Left ventricle myocardium inferior (tissue), 1 donor: ENCODE measurements around the gene CYP4F22. TPM values are rescaled to one million over a fixed set of nuclear protein-coding genes. Genes with fewer than 3 reads are reported as not detected.

ENCODE experiments used
- DNase-seq: peaks from one replicate; pipeline ENCODE4 v3.0.0-alpha.2; 2020
- H3K27ac ChIP-seq: fragments of 200-600 bp; replicated peaks from 2 replicates; pipeline ENCODE4 v1.8.0; 2021
- H3K27me3 ChIP-seq: fragments of 200-600 bp; 2 replicates; pipeline ENCODE4 v1.8.0; 2021; ENCODE audit warnings: low read depth
- H3K36me3 ChIP-seq: fragments of 200-600 bp; 2 replicates; pipeline ENCODE4 v1.8.0; 2021
- H3K4me1 ChIP-seq: fragments of 200-600 bp; 2 replicates; pipeline ENCODE4 v1.8.0; 2021
- H3K4me3 ChIP-seq: fragments of 200-600 bp; 2 replicates; pipeline ENCODE4 v1.8.0; 2021; ENCODE audit warnings: mild to moderate bottlenecking, moderate library complexity
- H3K9me3 ChIP-seq: fragments of 200-600 bp; replicated peaks from 2 replicates; pipeline ENCODE4 v1.8.0; 2021
- intact Hi-C: fragments of 100-400 bp; cut with micrococcal nuclease; formaldehyde crosslinking; loops from one replicate; pipeline ENCODE4 v1.11.0; 2022
- total RNA-seq: library from RNA; stranded (reverse); fragmentation: NEBNext Ultra II Directional; extraction: Animal tissue kit (Norgen Biotek cat#: 25700); gene quantifications from one replicate; pipeline ENCODE4 v1.2.1, GENCODE V29; 2021
- TF ChIP-seq, protein P1 (sequence below): fragments of 200-600 bp; IDR thresholded peaks from 2 replicates; pipeline ENCODE4 v1.8.0; 2021; ENCODE audit warnings: antibody characterized with exemption, mild to moderate bottlenecking, borderline replicate concordance
- donor health status: DM: no; HTN: yes; CAD: no; lungs with severe emphysema.

CYP4F22 gene
- total RNA-seq, 1 donor from 2014 or later = not detected

DNA sequence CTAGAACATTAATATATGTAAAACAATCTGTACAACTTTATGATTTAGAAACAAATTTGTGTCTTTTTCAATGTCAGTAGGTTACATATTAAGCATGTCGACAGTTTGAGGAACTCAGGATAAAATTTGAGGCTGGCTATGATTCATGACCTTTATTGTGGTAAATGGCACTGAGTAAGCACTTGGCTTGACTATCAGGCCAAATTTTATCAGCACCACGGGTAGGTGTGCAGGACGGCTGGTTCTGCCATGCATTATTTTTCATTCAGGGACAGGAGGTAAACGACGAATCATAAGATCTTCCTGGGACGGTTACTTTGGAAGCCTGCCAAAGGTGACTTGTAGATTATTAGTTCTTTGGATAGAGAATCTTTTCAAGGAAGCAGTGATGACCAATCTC is 86.7 kb downstream of the CYP4F22 start:
- no peak for DNase-seq
- intact Hi-C loops = no loop called here
- H3K27ac ChIP-seq = no peak overlapping the region
- H3K9me3 ChIP-seq = peaks cover 18% of the 10 kb centered on the region
- no peak overlapping the region for H3K4me3 ChIP-seq
- no peaks in the 10 kb centered on the region for H3K36me3 ChIP-seq
- no peaks in the 10 kb centered on the region for H3K4me1 ChIP-seq
- peaks cover 25% of the 10 kb centered on the region for H3K27me3 ChIP-seq
- TF ChIP-seq, protein P1, sequence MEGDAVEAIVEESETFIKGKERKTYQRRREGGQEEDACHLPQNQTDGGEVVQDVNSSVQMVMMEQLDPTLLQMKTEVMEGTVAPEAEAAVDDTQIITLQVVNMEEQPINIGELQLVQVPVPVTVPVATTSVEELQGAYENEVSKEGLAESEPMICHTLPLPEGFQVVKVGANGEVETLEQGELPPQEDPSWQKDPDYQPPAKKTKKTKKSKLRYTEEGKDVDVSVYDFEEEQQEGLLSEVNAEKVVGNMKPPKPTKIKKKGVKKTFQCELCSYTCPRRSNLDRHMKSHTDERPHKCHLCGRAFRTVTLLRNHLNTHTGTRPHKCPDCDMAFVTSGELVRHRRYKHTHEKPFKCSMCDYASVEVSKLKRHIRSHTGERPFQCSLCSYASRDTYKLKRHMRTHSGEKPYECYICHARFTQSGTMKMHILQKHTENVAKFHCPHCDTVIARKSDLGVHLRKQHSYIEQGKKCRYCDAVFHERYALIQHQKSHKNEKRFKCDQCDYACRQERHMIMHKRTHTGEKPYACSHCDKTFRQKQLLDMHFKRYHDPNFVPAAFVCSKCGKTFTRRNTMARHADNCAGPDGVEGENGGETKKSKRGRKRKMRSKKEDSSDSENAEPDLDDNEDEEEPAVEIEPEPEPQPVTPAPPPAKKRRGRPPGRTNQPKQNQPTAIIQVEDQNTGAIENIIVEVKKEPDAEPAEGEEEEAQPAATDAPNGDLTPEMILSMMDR = no peak

Other genes starting within 250 kb of the CYP4F22 start
- 60.9 TPM for gene BRD4, start 176.0 kb upstream of the CYP4F22 start, total RNA-seq
- gene AKAP8, start 128.7 kb upstream of the CYP4F22 start, total RNA-seq = 21.8 TPM
- 74.5 TPM for gene AKAP8L, start 89.5 kb upstream of the CYP4F22 start, total RNA-seq
- 25.3 TPM for gene WIZ, start 58.6 kb upstream of the CYP4F22 start, total RNA-seq
- 1.5 TPM for gene RASAL3, start 44.0 kb upstream of the CYP4F22 start, total RNA-seq
- not detected for gene PGLYRP2, start 29.0 kb upstream of the CYP4F22 start, total RNA-seq
- gene CYP4F8, start 106.7 kb downstream of the CYP4F22 start, total RNA-seq = not detected
- not detected for gene CYP4F3, start 132.4 kb downstream of the CYP4F22 start, total RNA-seq
- gene CYP4F12, start 164.6 kb downstream of the CYP4F22 start, total RNA-seq = 3.3 TPM
- gene OR10H2, start 219.5 kb downstream of the CYP4F22 start, total RNA-seq = not detected
- gene OR10H3, start 229.5 kb downstream of the CYP4F22 start, total RNA-seq = not detected